WERI-Rb-1 (cell line): Measurements from ENCODE around the gene TNRC6C.

Source experiments
- DNase-seq: peaks from one replicate; pipeline ENCODE4 v3.0.0-alpha.2; 2020
- H3K27ac ChIP-seq: fragments of 250-450 bp; sonication (Bioruptor Pico); 2 replicates; pipeline ENCODE4 v1.5.1; 2020; ENCODE audit warnings: mild to moderate bottlenecking, moderate library complexity
- H3K27me3 ChIP-seq: fragments of 250-450 bp; sonication (Bioruptor Pico); 2 replicates; pipeline ENCODE4 v1.5.1; 2021; ENCODE audit warnings: mild to moderate bottlenecking, low read depth, moderate library complexity; ENCODE audit not compliant: insufficient read depth, severe bottlenecking
- H3K36me3 ChIP-seq: fragments of 250-450 bp; sonication (Bioruptor Pico); 2 replicates; pipeline ENCODE4 v1.5.1; 2020; ENCODE audit warnings: mild to moderate bottlenecking, moderate library complexity
- H3K4me3 ChIP-seq: 2 replicates; pipeline ENCODE4 v1.5.1; 2011; ENCODE audit warnings: low read depth, mild to moderate bottlenecking, control low read depth, low read length
- H3K9me3 ChIP-seq: fragments of 250-450 bp; sonication (Bioruptor Pico); 2 replicates; pipeline ENCODE4 v1.5.1; 2021; ENCODE audit warnings: mild to moderate bottlenecking, moderate library complexity; ENCODE audit not compliant: severe bottlenecking
- TF ChIP-seq, protein P1 (sequence below): IDR thresholded peaks from 2 replicates; pipeline ENCODE4 v1.5.1; 2011; ENCODE audit warnings: low read depth, mild to moderate bottlenecking, control low read depth, inconsistent platforms, low read length

TNRC6C gene

DNA sequence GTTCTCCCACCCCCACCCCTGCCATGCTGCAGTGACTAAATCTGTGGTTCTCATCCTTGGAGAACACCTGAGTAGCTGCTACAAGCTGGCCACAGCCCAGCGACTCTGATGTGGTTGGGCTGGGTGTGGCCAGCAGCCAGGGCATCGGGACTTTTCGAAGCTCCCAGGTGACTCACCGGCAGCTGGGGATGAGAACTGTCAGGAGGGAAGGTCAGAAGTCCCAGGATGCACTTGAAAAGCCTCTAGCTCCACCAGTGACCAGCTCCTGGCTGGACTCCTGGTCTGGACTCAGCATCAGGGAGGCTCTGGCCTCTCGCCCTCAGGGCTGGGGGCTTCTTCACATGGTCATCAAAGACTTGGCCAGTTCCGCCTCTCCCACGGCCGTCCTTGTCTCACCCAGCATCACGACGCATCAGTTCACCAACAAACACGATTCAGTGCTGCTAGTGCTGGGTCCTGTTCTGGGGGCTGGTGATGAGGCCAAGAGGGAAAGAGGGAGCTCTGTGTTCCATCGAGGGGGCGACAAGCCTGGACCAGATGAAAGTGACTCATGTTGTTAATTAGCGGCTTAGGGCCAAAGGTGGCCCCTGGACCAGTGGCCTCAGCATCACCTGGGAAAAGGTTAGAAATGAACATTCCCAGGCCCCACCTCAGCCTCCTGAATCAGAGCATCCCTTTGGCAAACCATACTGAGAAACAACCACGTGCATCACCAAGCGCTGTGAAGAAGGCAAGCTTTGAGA lies 183.8 kb downstream of the TNRC6C start:
- Histone ChIP-seq H3K9me3 (no peaks in the 10 kb centered on the region), H3K36me3 (no peaks in the 10 kb centered on the region), H3K27ac (no peak overlapping the region), H3K27me3 (no peaks in the 10 kb centered on the region), H3K4me3 (no peak overlapping the region)
- no peak for DNase-seq
- TF ChIP-seq, protein P1, sequence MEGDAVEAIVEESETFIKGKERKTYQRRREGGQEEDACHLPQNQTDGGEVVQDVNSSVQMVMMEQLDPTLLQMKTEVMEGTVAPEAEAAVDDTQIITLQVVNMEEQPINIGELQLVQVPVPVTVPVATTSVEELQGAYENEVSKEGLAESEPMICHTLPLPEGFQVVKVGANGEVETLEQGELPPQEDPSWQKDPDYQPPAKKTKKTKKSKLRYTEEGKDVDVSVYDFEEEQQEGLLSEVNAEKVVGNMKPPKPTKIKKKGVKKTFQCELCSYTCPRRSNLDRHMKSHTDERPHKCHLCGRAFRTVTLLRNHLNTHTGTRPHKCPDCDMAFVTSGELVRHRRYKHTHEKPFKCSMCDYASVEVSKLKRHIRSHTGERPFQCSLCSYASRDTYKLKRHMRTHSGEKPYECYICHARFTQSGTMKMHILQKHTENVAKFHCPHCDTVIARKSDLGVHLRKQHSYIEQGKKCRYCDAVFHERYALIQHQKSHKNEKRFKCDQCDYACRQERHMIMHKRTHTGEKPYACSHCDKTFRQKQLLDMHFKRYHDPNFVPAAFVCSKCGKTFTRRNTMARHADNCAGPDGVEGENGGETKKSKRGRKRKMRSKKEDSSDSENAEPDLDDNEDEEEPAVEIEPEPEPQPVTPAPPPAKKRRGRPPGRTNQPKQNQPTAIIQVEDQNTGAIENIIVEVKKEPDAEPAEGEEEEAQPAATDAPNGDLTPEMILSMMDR = no peak

DNA sequence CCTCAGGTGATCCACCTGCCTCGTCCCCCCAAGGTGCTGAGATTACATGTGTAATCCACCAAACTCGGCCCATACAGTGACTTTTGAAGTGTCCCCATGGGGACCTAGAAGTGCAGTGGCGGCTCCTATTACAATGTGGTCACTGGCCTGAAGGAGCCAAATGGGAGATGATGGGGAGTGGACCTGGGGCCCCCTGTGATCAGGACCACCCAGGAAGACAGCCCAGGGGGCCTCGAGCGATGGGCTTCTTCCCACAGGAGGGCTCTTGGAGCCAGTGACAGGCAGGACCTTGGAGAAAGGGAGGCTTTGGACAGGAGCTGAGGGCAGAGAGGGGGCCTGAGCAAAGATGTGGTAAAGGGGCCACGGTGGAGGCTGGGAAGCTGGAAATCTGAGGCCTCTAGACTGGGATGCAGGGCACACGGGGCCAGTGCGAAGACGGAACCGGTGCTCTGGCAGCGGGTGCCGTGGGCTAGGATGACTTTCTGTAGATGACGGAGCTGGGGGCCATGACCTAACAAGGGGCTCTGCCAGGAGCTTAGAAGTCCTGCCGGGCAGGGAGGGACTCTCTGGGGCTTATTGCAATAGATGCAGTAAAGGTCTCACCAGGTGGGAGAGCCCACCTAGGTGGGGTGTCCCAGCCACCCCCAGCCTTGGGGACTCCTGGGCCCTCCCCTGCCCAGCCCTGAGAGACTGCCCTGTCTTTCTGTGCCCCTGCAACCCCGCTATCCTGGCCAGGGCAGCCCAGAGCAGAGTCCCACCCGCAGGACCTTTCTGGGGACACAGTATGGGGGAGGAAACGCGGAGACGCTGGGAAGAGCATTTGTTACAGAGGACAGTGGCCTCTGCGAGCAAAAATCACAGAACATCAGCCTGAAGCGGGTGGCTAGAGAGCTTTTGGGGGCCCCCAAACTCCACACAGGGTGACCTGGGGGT lies 185.0 kb downstream of the TNRC6C start:
- no peaks in the 10 kb centered on the region for H3K9me3 ChIP-seq
- 0 out of 2 replicates have a peak overlapping the region, but pooled peaks have one; percentile 3 for H3K27ac ChIP-seq
- H3K27me3 ChIP-seq = no peaks in the 10 kb centered on the region
- DNase-seq = no peak
- no peaks in the 10 kb centered on the region for H3K36me3 ChIP-seq
- TF ChIP-seq, protein P1 = no peak
- H3K4me3 ChIP-seq = no peak overlapping the region

DNA sequence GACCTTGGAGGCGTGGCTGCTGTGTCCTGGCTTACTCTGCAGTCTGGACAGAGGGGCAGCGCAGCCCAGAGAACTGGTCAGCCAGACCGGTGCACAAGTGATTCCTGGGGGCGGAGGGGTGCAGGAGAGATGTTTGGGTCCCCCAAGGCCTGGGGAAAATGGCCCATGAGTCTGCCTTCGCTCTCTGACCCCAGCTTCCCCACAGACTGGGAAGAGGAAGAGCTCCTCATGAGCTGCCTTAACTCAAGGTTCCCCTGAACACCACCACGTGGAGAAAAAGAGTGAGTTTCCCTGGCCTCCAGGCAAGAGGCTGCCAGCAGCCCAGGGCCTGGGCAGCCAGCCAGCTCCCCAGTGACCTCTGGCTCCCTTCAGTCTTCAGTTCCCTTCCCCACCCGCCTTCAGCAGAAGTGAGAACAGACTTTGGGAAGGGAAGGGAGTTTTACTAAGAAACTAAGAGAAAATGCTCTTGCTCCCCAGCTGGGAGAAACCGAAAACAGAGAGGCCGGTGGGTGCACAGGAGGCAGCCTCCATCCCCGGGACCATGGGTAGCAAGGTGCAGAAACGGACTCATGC lies 185.7 kb downstream of the TNRC6C start:
- H3K27ac ChIP-seq = 0 out of 2 replicates have a peak overlapping the region, but pooled peaks have one; percentile 3

DNA sequence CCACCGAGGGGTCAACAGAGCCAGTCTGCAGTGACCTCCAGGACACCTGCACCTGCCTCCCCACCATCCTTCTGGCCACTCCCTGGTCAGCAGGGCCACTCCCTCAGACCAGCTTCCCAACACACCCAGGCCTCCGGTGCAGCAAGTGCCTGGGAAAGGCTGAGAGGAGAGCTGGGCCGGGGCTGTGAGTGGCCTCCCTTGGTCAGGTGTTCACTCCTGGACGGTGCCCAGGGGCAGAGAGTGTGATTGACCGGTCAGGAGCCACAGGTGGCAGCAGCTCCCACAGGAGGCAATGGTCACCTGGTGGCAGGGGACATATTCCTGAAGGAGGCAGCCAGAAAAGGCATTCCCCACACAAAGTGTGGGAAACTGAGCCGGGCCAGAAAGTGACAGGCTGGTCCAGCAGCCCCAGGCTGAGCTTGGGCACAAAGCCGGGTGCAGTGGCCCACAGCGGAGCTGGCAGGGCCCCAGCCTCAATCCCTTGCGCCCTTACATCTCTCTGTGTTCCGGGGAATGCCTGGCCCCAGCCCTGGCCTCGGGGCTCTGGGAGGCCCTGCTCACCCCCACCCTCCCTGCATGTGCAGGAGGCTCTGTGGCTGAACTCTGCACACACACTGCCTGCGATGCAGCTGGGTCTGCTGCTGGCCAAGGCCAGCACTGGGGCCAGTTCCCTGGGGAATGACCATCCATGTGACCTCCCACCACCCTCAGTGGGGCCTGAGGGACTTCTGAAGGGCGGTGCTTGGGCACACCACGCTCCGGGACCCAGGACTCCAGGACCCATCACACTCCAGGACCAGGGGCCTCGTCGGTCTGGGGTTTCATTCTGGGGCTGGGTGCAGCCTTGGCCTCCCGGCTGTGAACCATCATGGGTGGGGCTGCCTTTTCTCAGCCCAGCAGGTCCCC lies 186.5 kb downstream of the TNRC6C start:
- H3K27me3 ChIP-seq = no peaks in the 10 kb centered on the region
- no peak overlapping the region for H3K4me3 ChIP-seq
- no peak overlapping the region for H3K27ac ChIP-seq
- TF ChIP-seq, protein P1 = no peak
- no peaks in the 10 kb centered on the region for H3K9me3 ChIP-seq
- DNase-seq = no peak
- H3K36me3 ChIP-seq = no peaks in the 10 kb centered on the region

More for the DNA sequence above, 185.7 kb downstream of the TNRC6C start:
- DNase-seq = no peak
- Histone ChIP-seq H3K36me3 (no peaks in the 10 kb centered on the region), H3K4me3 (no peak overlapping the region), H3K27me3 (no peaks in the 10 kb centered on the region), H3K9me3 (no peaks in the 10 kb centered on the region)
- TF ChIP-seq, protein P1 = no peak

DNA sequence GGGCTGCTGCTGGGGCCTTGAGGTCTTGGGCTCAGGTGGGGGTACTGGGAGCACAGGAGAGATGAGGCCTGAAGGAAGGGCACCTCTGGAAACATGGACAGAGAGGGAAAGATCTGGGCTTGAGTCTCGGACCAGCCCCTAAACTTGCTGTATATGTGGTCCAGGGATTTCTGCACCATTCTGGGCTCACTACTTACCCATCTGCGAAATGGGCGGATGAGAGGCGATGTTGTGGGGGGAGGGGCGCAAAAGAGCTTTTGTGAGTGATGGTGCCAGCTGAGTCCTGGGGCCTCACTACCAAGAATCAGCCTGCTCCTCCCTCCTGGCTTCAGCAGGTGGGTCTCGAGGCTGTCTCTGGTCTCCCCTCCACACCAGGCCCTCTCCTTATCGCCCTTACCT lies 188.0 kb downstream of the TNRC6C start:
- H3K27ac ChIP-seq = no peak overlapping the region
- H3K9me3 ChIP-seq = no peaks in the 10 kb centered on the region
- DNase-seq = no peak
- H3K36me3 ChIP-seq = no peaks in the 10 kb centered on the region
- no peaks in the 10 kb centered on the region for H3K27me3 ChIP-seq
- H3K4me3 ChIP-seq = no peak overlapping the region
- TF ChIP-seq, protein P1 = no peak
